Keratinocyte (primary cell): Measurements from ENCODE around the gene MACROH2A2.

Experiments
- EZH2 ChIP-seq: IDR thresholded peaks from one replicate; pipeline ENCODE4 v1.6.1; 2012; ENCODE audit warnings: inconsistent platforms, mild to moderate bottlenecking, low read length, moderate library complexity
- TF ChIP-seq, protein P1 (sequence below), 3 experiments: IDR thresholded peaks in 1 of 3; conservative IDR thresholded peaks in 1 of 3; optimal IDR thresholded peaks in 1 of 3; 2 replicates in 2 of 3; 3 replicates in 1 of 3; pipeline versions ENCODE3 to v1.5.1; 2011; ENCODE audit warnings: low read length in 3 of 3, mild to moderate bottlenecking in 3 of 3, moderate library complexity in 2 of 3, control low read depth in 1 of 3, inconsistent platforms in 1 of 3; ENCODE audit not compliant: insufficient read depth in 2 of 3; ENCODE audit errors: extremely low read depth in 1 of 3

GRCh38 chr10:70124415-70124814, 71.8 kb downstream of the MACROH2A2 start:
- TF ChIP-seq, protein P1, sequence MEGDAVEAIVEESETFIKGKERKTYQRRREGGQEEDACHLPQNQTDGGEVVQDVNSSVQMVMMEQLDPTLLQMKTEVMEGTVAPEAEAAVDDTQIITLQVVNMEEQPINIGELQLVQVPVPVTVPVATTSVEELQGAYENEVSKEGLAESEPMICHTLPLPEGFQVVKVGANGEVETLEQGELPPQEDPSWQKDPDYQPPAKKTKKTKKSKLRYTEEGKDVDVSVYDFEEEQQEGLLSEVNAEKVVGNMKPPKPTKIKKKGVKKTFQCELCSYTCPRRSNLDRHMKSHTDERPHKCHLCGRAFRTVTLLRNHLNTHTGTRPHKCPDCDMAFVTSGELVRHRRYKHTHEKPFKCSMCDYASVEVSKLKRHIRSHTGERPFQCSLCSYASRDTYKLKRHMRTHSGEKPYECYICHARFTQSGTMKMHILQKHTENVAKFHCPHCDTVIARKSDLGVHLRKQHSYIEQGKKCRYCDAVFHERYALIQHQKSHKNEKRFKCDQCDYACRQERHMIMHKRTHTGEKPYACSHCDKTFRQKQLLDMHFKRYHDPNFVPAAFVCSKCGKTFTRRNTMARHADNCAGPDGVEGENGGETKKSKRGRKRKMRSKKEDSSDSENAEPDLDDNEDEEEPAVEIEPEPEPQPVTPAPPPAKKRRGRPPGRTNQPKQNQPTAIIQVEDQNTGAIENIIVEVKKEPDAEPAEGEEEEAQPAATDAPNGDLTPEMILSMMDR (optimal IDR thresholded peaks at IDR 0.05 in 1 of 3, IDR thresholded peaks at IDR 0.05 in 1 of 3, conservative IDR thresholded peaks at IDR 0.05 in 1 of 3; ENCODE audit: extremely low read depth in 1 of 3, insufficient read depth in 2 of 3, low read length in 3 of 3): no peak
- TF ChIP-seq EZH2: no peak
